Measurements from ENCODE around the gene LRR1.
"Not testable (repeated sequence)": the region's sequence is repeated elsewhere in the genome, so short reads cannot be mapped to it uniquely, and the experiment has no call there.

The LRR1 gene

GRCh38 chr14:49614196-49614595, 15.5 kb downstream of the LRR1 start:
- Histone ChIP-seq H3K4ac (ENCODE audit: low read length) (no peak overlapping the region), H3K4me1 (ENCODE audit: control insufficient read depth in 2 of 2, insufficient read depth in 1 of 2, low read depth in 1 of 2, low read length in 2 of 2) (peaks cover 0 to 2% of the 10 kb centered on the region in 2 donors), H4K8ac (ENCODE audit: low read depth, low read length) (no peak overlapping the region), H2AFZ (ENCODE audit: low read length) (no peak overlapping the region), H3K79me1 (ENCODE audit: low read depth, low read length) (peaks cover 2% of the 10 kb centered on the region), H2BK5ac (ENCODE audit: low read length) (no peak overlapping the region), H3K14ac (ENCODE audit: low read length) (no peak overlapping the region), H2BK120ac (ENCODE audit: low read depth, low read length) (no peak overlapping the region), H3K9me3 (replicated peaks in 1 of 2; ENCODE audit: control insufficient read depth in 2 of 2, insufficient read depth in 1 of 2, low read depth in 1 of 2, low read length in 2 of 2) (no peaks in the 10 kb centered on the region), H3K36me3 (replicated peaks in 1 of 2; ENCODE audit: control insufficient read depth in 2 of 2, insufficient read depth in 2 of 2, low read length in 2 of 2) (peaks cover 8 to 80% of the 10 kb centered on the region in 2 donors), H3K4me3 (ENCODE audit: low read length in 2 of 2) (no peak overlapping the region), H2BK12ac (ENCODE audit: low read length) (no peak overlapping the region), H2BK15ac (ENCODE audit: low read length) (no peak overlapping the region), H3K27me3 (ENCODE audit: control insufficient read depth in 3 of 3, insufficient read depth in 3 of 3, low read depth in 1 of 3, low read length in 3 of 3) (no peaks in the 10 kb centered on the region), H3K23ac (ENCODE audit: low read depth, low read length, poor library complexity) (no peak overlapping the region), H2AK5ac (ENCODE audit: low read depth, low read length) (no peak overlapping the region), H3K18ac (ENCODE audit: low read length) (no peak overlapping the region), H3K9ac (ENCODE audit: low read depth, low read length, poor library complexity) (no peak overlapping the region), H3K4me2 (ENCODE audit: insufficient read depth, low read length, poor library complexity, severe bottlenecking) (no peak overlapping the region), H4K91ac (ENCODE audit: low read depth, low read length, poor library complexity) (no peak overlapping the region), H3K27ac (replicated peaks; ENCODE audit: low read length) (no peak overlapping the region)
- no peak for DNase-seq (ENCODE audit: low spot score)
- no CpG with 5 or more reads among the region's 2 CpGs for WGBS, 2 donors (ENCODE audit: extremely low coverage in 2 of 2, insufficient read length in 2 of 2, insufficient replicate concordance in 1 of 2)

- DNase-seq (ENCODE audit: low spot score), result no peak
Observed at GRCh38 chr14:49615776-49616175, 17.0 kb downstream of the LRR1 start.

GRCh38 chr14:49617852-49618519, 19.2 kb downstream of the LRR1 start:
- no peak for DNase-seq (ENCODE audit: low spot score)
- Histone ChIP-seq H3K4me2 (ENCODE audit: insufficient read depth, low read length, poor library complexity, severe bottlenecking) (no peak overlapping the region), H3K27me3 (ENCODE audit: control insufficient read depth in 3 of 3, insufficient read depth in 3 of 3, low read depth in 1 of 3, low read length in 3 of 3) (no peaks in the 10 kb centered on the region), H3K4me1 (ENCODE audit: control insufficient read depth in 2 of 2, insufficient read depth in 1 of 2, low read depth in 1 of 2, low read length in 2 of 2) (peaks cover 2 to 15% of the 10 kb centered on the region in 2 donors), H2BK15ac (ENCODE audit: low read length) (no peak overlapping the region), H3K79me1 (ENCODE audit: low read depth, low read length) (peaks cover 4% of the 10 kb centered on the region), H3K9me3 (replicated peaks in 1 of 2; ENCODE audit: control insufficient read depth in 2 of 2, insufficient read depth in 1 of 2, low read depth in 1 of 2, low read length in 2 of 2) (no peaks in the 10 kb centered on the region), H3K4me3 (ENCODE audit: low read length in 2 of 2) (no peak overlapping the region), H2AFZ (ENCODE audit: low read length) (no peak overlapping the region), H2AK5ac (ENCODE audit: low read depth, low read length) (no peak overlapping the region), H3K4ac (ENCODE audit: low read length) (no peak overlapping the region), H4K8ac (ENCODE audit: low read depth, low read length) (no peak overlapping the region), H3K14ac (ENCODE audit: low read length) (no peak overlapping the region), H3K18ac (ENCODE audit: low read length) (no peak overlapping the region), H4K91ac (ENCODE audit: low read depth, low read length, poor library complexity) (no peak overlapping the region), H2BK5ac (ENCODE audit: low read length) (no peak overlapping the region), H2BK12ac (ENCODE audit: low read length) (no peak overlapping the region), H3K36me3 (replicated peaks in 1 of 2; ENCODE audit: control insufficient read depth in 2 of 2, insufficient read depth in 2 of 2, low read length in 2 of 2) (peaks cover 8 to 74% of the 10 kb centered on the region in 2 donors), H2BK120ac (ENCODE audit: low read depth, low read length) (no peak overlapping the region), H3K9ac (ENCODE audit: low read depth, low read length, poor library complexity) (no peak overlapping the region), H3K27ac (replicated peaks; ENCODE audit: low read length) (no peak overlapping the region), H3K23ac (ENCODE audit: low read depth, low read length, poor library complexity) (no peak overlapping the region)
- no CpG with 5 or more reads among the region's 6 CpGs for WGBS, 2 donors (ENCODE audit: extremely low coverage in 2 of 2, insufficient read length in 2 of 2, insufficient replicate concordance in 1 of 2)

More at GRCh38 chr14:49615776-49616175, 17.0 kb downstream of the LRR1 start:
- Histone ChIP-seq H3K14ac (ENCODE audit: low read length) (no peak overlapping the region), H3K9me3 (replicated peaks in 1 of 2; ENCODE audit: control insufficient read depth in 2 of 2, insufficient read depth in 1 of 2, low read depth in 1 of 2, low read length in 2 of 2) (no peaks in the 10 kb centered on the region), H3K18ac (ENCODE audit: low read length) (no peak overlapping the region), H2AK5ac (ENCODE audit: low read depth, low read length) (no peak overlapping the region), H3K4me3 (ENCODE audit: low read length in 2 of 2) (no peak overlapping the region), H3K36me3 (replicated peaks in 1 of 2; ENCODE audit: control insufficient read depth in 2 of 2, insufficient read depth in 2 of 2, low read length in 2 of 2) (peaks cover 8 to 72% of the 10 kb centered on the region in 2 donors), H3K27ac (replicated peaks; ENCODE audit: low read length) (no peak overlapping the region), H3K27me3 (ENCODE audit: control insufficient read depth in 3 of 3, insufficient read depth in 3 of 3, low read depth in 1 of 3, low read length in 3 of 3) (no peaks in the 10 kb centered on the region), H2BK120ac (ENCODE audit: low read depth, low read length) (no peak overlapping the region), H3K9ac (ENCODE audit: low read depth, low read length, poor library complexity) (no peak overlapping the region), H4K91ac (ENCODE audit: low read depth, low read length, poor library complexity) (no peak overlapping the region), H4K8ac (ENCODE audit: low read depth, low read length) (no peak overlapping the region), H3K4me1 (ENCODE audit: control insufficient read depth in 2 of 2, insufficient read depth in 1 of 2, low read depth in 1 of 2, low read length in 2 of 2) (peaks cover 0 to 4% of the 10 kb centered on the region in 2 donors), H3K4ac (ENCODE audit: low read length) (no peak overlapping the region), H3K79me1 (ENCODE audit: low read depth, low read length) (peaks cover 2% of the 10 kb centered on the region), H2BK5ac (ENCODE audit: low read length) (no peak overlapping the region), H3K23ac (ENCODE audit: low read depth, low read length, poor library complexity) (no peak overlapping the region), H2BK15ac (ENCODE audit: low read length) (no peak overlapping the region), H2AFZ (ENCODE audit: low read length) (no peak overlapping the region), H2BK12ac (ENCODE audit: low read length) (no peak overlapping the region), H3K4me2 (ENCODE audit: insufficient read depth, low read length, poor library complexity, severe bottlenecking) (no peak overlapping the region)
- WGBS, 2 donors (ENCODE audit: extremely low coverage in 2 of 2, insufficient read length in 2 of 2, insufficient replicate concordance in 1 of 2), result no CpG with 5 or more reads among the region's 6 CpGs

- H2BK15ac ChIP-seq (ENCODE audit: low read length); H3K79me1 ChIP-seq (ENCODE audit: low read depth, low read length); H3K18ac ChIP-seq (ENCODE audit: low read length); H3K27me3 ChIP-seq (ENCODE audit: control insufficient read depth in 3 of 3, insufficient read depth in 3 of 3, low read depth in 1 of 3, low read length in 3 of 3); H3K4ac ChIP-seq (ENCODE audit: low read length); H3K23ac ChIP-seq (ENCODE audit: low read depth, low read length, poor library complexity); H4K8ac ChIP-seq (ENCODE audit: low read depth, low read length); H2BK12ac ChIP-seq (ENCODE audit: low read length); H3K9me3 ChIP-seq (replicated peaks in 1 of 2; ENCODE audit: control insufficient read depth in 2 of 2, insufficient read depth in 1 of 2, low read depth in 1 of 2, low read length in 2 of 2); H2AK5ac ChIP-seq (ENCODE audit: low read depth, low read length); H4K91ac ChIP-seq (ENCODE audit: low read depth, low read length, poor library complexity); DNase-seq (ENCODE audit: low spot score); H2BK5ac ChIP-seq (ENCODE audit: low read length); H3K27ac ChIP-seq (replicated peaks; ENCODE audit: low read length); H3K14ac ChIP-seq (ENCODE audit: low read length); H3K9ac ChIP-seq (ENCODE audit: low read depth, low read length, poor library complexity); H2AFZ ChIP-seq (ENCODE audit: low read length); H2BK120ac ChIP-seq (ENCODE audit: low read depth, low read length): not testable (repeated sequence)
- no CpG with 5 or more reads among the region's 19 CpGs for WGBS, 2 donors (ENCODE audit: extremely low coverage in 2 of 2, insufficient read length in 2 of 2, insufficient replicate concordance in 1 of 2)
- Histone ChIP-seq H3K4me2 (ENCODE audit: insufficient read depth, low read length, poor library complexity, severe bottlenecking) (peak overlapping the region; percentile 35), H3K4me1 (ENCODE audit: control insufficient read depth in 2 of 2, insufficient read depth in 1 of 2, low read depth in 1 of 2, low read length in 2 of 2) (peaks cover 2 to 15% of the 10 kb centered on the region in 2 donors), H3K4me3 (ENCODE audit: low read length in 2 of 2) (peak overlapping the region in 1 of 2 donors; percentile 76), H3K36me3 (replicated peaks in 1 of 2; ENCODE audit: control insufficient read depth in 2 of 2, insufficient read depth in 2 of 2, low read length in 2 of 2) (peaks cover 8 to 77% of the 10 kb centered on the region in 2 donors)
Observed at GRCh38 chr14:49619273-49619672, 20.5 kb downstream of the LRR1 start.
